Stomach (tissue), 9 donors: ENCODE measurements around the gene TMEM164. TPM values are rescaled to one million over a fixed set of nuclear protein-coding genes. Genes with fewer than 3 reads are reported as not detected.

Experiments
- DNase-seq, 2 donors: peaks; one replicate each; pipeline versions ENCODE4 v3.0.0 to v3.0.0-alpha.2; 2013 to 2019
- H3K27ac ChIP-seq, 5 donors: fragments of 200-600 bp in 4 of 5; sonication (generic) in 4 of 5; one replicate each; pipeline ENCODE4 v1.5.1; 2013 to 2019; ENCODE audit warnings: mild to moderate bottlenecking in 1 of 5, moderate library complexity in 1 of 5
- H3K27me3 ChIP-seq, 3 donors: fragments of 200-600 bp; sonication (generic); one replicate each; pipeline ENCODE4 v1.5.1; 2017 to 2019; ENCODE audit warnings: mixed run types in 1 of 3
- H3K36me3 ChIP-seq, 4 donors: fragments of 200-600 bp; sonication (generic); 1 replicate in 3 of 4; 2 replicates in 1 of 4; pipeline ENCODE4 v1.5.1; 2016 to 2019
- H3K4me1 ChIP-seq, 4 donors: fragments of 200-600 bp; sonication (generic); one replicate each; pipeline ENCODE4 v1.5.1; 2016 to 2019
- H3K4me3 ChIP-seq, 4 donors: fragments of 200-600 bp; sonication (generic) in 3 of 4; one replicate each; pipeline ENCODE4 v1.5.1; 2016 to 2019; ENCODE audit warnings: mild to moderate bottlenecking in 1 of 4
- H3K9me3 ChIP-seq, 4 donors: fragments of 200-600 bp; sonication (generic); one replicate each; pipeline ENCODE4 v1.5.1; 2016 to 2019
- EP300 ChIP-seq: sonication (generic); formaldehyde crosslinking; IDR thresholded peaks from one replicate; pipeline ENCODE4 v1.6.1; 2017; ENCODE audit warnings: antibody characterized with exemption
- POLR2A ChIP-seq, 4 donors: fragments of 450-650 bp; IDR thresholded peaks; one replicate each; pipeline ENCODE4 v1.6.1; 2016; ENCODE audit warnings: antibody characterized with exemption in 4 of 4, control low read depth in 2 of 4, mild to moderate bottlenecking in 1 of 4, moderate library complexity in 1 of 4
- POLR2AphosphoS5 ChIP-seq, 3 donors: sonication (generic); formaldehyde crosslinking; IDR thresholded peaks; one replicate each; pipeline ENCODE4 v1.6.1; 2016; ENCODE audit warnings: antibody characterized with exemption in 3 of 3
- WGBS, 5 donors: extraction: QIAGEN DNeasy Blood & Tissue Kit in 3 of 5; methylation state at CpG; one replicate each; pipeline versions ENCODE4 v1.1.5 to v1.1.7; 2013 to 2018; 5-methylcytosine and 5-hydroxymethylcytosine counted together
- intact Hi-C: fragments of 100-400 bp; cut with DNase I; formaldehyde crosslinking; loops from one replicate; pipeline ENCODE4 v1.15.1; 2023; ENCODE audit warnings: low total_unique reads
- polyA plus RNA-seq, 3 donors: library from polyadenylated mRNA; stranded (reverse); fragments of 200-250 nt; gene quantifications; one replicate each; pipeline ENCODE4 v1.2.3, GENCODE V29; 2013
- total RNA-seq, 5 donors: library from RNA; depleted of rRNA; stranded (reverse); fragments of >200 nt; gene quantifications; one replicate each; pipeline versions ENCODE4 v1.1.0 to v1.2.3, GENCODE V29; 2014 to 2016
- TF ChIP-seq, protein P1 (sequence below), 7 experiments: fragments of 450-650 bp in 4 of 7; fragments of 200-600 bp in 3 of 7; sonication (generic) in 3 of 7; IDR thresholded peaks; one replicate each; pipeline ENCODE4 v1.5.1; 2016 to 2019; ENCODE audit warnings: antibody characterized with exemption in 7 of 7, control low read depth in 2 of 7, mild to moderate bottlenecking in 1 of 7
- donor health status: healthy with polysubstance abuse.
- donor health status: Bipolar disorder and iron deficiency.
- donor health status: healthy.

TMEM164 gene
- total and polyA plus RNA-seq, 8 donors: 4.9 to 29.7 (median 11.6) TPM

DNA sequence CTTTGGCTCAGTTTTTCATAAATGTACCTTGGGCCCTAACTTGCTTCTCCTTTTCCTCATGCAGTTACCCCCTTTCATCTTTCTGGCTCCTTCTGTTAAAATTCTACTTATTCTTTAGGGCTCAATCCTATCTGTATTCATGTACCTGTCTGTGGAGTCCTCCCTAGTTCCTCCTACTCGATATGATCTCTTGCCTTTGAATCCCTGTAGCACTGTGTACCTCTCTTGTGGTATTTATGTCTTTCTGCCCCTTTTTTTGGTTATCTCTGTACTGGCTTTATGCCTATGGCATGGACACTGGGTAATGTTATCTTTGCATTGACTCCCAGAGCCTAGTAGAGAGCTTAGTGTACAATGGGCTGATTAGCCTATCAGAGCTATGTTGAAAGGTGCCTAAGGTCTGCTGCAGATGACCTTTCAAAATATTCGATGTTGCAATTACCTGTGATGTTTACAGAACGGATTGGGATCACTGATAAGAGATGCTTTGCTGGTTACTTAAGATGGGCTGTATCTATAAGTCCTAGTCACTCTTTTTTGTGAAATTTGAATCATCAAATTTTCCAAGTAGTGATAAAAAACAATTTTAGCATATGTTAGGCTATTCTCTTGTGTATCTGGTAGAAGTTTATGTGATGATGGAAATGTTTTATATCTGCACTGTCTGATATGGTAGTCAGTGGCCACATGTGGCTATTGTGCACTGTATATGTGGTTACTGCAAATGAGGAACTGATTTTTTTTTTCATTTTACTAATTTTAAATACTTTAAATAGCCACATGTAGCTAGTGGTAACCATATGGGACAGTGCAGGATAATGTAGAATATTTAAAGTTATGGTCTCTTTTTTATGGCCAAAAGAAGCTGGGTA is 33.5 kb downstream of the TMEM164 start:
- Histone ChIP-seq H3K9me3 (no peaks in the 10 kb centered on the region), H3K27ac (no peak overlapping the region), H3K36me3 (no peaks in the 10 kb centered on the region), H3K27me3 (peaks cover 0 to 5% (median 0%) of the 10 kb centered on the region in 3 donors), H3K4me1 (peaks cover 0 to 4% (median 0%) of the 10 kb centered on the region in 4 donors), H3K4me3 (no peak overlapping the region)
- 23 to 42% (median 37%) methylated on average over 3 of the region's 3 CpGs for WGBS, 5 donors
- intact Hi-C loops: no loop called here
- no peak for DNase-seq
- TF ChIP-seq POLR2A (IDR thresholded peaks at IDR 0.05) (no peak), EP300 (no peak), POLR2AphosphoS5 (IDR thresholded peaks at IDR 0.05) (no peak)
- TF ChIP-seq, protein P1, sequence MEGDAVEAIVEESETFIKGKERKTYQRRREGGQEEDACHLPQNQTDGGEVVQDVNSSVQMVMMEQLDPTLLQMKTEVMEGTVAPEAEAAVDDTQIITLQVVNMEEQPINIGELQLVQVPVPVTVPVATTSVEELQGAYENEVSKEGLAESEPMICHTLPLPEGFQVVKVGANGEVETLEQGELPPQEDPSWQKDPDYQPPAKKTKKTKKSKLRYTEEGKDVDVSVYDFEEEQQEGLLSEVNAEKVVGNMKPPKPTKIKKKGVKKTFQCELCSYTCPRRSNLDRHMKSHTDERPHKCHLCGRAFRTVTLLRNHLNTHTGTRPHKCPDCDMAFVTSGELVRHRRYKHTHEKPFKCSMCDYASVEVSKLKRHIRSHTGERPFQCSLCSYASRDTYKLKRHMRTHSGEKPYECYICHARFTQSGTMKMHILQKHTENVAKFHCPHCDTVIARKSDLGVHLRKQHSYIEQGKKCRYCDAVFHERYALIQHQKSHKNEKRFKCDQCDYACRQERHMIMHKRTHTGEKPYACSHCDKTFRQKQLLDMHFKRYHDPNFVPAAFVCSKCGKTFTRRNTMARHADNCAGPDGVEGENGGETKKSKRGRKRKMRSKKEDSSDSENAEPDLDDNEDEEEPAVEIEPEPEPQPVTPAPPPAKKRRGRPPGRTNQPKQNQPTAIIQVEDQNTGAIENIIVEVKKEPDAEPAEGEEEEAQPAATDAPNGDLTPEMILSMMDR (IDR thresholded peaks at IDR 0.05): no peak

DNA sequence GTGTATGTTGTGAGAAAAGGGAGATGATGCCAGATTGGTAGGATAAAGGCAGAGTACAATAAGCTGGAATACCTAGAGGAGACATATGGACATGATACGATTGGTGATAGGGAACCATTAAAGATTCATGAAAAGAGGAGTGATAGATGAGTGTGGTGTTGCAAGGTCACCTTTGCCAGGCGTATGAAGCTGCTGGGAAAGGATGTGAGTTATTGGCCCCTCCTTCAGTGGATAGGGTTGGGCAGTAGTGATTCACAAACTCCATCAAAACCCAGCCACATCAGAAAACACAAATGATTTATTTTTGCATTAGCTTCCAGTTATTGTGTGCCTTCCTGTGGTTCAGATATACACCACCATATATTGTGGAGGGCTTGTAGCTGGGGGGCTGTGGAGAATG is 34.3 kb downstream of the TMEM164 start:
- no peaks in the 10 kb centered on the region for H3K4me1 ChIP-seq
- intact Hi-C loops: no loop called here
- 49 to 81% (median 77%) methylated on average over 2 of the region's 2 CpGs for WGBS, 5 donors
- H3K4me3 ChIP-seq: no peak overlapping the region
- H3K36me3 ChIP-seq: no peaks in the 10 kb centered on the region
- TF ChIP-seq, protein P1 (IDR thresholded peaks at IDR 0.05): no peak
- TF ChIP-seq POLR2A (IDR thresholded peaks at IDR 0.05) (no peak), POLR2AphosphoS5 (IDR thresholded peaks at IDR 0.05) (no peak)
- H3K27ac ChIP-seq: no peak overlapping the region
- no peak for DNase-seq
- H3K9me3 ChIP-seq: no peaks in the 10 kb centered on the region
- peaks cover 0 to 5% (median 0%) of the 10 kb centered on the region in 3 donors for H3K27me3 ChIP-seq

DNA sequence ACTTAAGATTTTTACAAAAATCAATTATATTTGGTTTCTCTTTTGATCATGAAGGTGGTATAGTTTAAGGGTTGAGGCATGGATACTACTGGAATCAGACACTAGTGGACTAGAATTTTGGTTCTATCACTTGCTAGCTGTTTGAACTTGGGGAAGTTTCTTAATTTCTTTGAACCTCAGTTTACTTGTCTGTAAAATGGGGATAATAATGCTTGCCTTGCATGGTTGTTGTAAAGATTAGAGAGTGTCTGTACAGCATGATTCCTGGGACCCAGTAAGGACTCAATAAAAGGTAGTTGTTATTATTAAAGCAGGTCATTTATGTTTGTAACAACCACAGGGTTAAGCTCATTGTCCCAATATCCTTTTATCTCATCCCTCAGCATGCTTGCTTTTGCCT is 36.0 kb downstream of the TMEM164 start:
- no peak overlapping the region for H3K4me3 ChIP-seq
- no peak overlapping the region for H3K27ac ChIP-seq
- H3K9me3 ChIP-seq: no peaks in the 10 kb centered on the region
- no peak for DNase-seq
- peaks cover 0 to 6% (median 0%) of the 10 kb centered on the region in 4 donors for H3K4me1 ChIP-seq
- H3K27me3 ChIP-seq: peaks cover 0 to 5% (median 0%) of the 10 kb centered on the region in 3 donors
- TF ChIP-seq POLR2AphosphoS5 (IDR thresholded peaks at IDR 0.05): no peak
- no peak for TF ChIP-seq EP300
- TF ChIP-seq POLR2A (IDR thresholded peaks at IDR 0.05): no peak
- TF ChIP-seq, protein P1 (IDR thresholded peaks at IDR 0.05): no peak
- no peaks in the 10 kb centered on the region for H3K36me3 ChIP-seq
- intact Hi-C loops: no loop called here

DNA sequence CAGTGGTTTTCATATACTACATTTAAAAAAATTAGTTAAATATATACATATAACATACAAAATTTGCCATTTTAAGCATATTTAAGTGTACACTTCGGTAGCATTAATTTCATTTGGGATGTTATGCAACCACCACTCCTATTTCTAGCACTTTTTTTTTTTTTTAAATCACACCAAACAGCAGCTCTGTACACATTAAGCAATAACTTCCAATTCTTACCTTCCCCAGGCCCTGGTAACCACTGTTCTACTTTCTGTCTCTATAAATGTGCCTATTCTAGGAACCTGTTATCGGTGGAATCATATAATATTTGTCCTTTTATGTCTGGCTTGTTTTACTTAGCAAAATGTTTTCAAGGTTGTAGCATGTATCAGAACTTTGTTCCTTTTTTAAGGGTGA is 39.1 kb downstream of the TMEM164 start:
- WGBS, 5 donors: 46 to 89% (median 80%) methylated on average over 2 of the region's 2 CpGs
- Histone ChIP-seq H3K4me1 (peaks cover 0 to 19% (median 0%) of the 10 kb centered on the region in 4 donors), H3K27me3 (peaks cover 0 to 5% (median 0%) of the 10 kb centered on the region in 3 donors), H3K27ac (no peak overlapping the region), H3K4me3 (no peak overlapping the region), H3K9me3 (no peaks in the 10 kb centered on the region), H3K36me3 (no peaks in the 10 kb centered on the region)
- DNase-seq: no peak
- intact Hi-C loops: no loop called here
- TF ChIP-seq POLR2AphosphoS5 (IDR thresholded peaks at IDR 0.05) (no peak), EP300 (no peak), POLR2A (IDR thresholded peaks at IDR 0.05) (no peak)
- TF ChIP-seq, protein P1 (IDR thresholded peaks at IDR 0.05): no peak
